GM10266 (cell line): ENCODE data around the gene BTBD9.

Experiments used
- DNase-seq: peaks from one replicate; pipeline ENCODE4 v3.0.0; 2012; ENCODE audit errors: extremely low spot score
- TF ChIP-seq, protein P1 (sequence below): IDR thresholded peaks from 2 replicates; pipeline ENCODE4 v1.5.1; 2012; ENCODE audit warnings: mild to moderate bottlenecking, low read depth; ENCODE audit not compliant: control insufficient read depth, insufficient read depth; ENCODE audit errors: missing control alignments

Gene BTBD9

DNA sequence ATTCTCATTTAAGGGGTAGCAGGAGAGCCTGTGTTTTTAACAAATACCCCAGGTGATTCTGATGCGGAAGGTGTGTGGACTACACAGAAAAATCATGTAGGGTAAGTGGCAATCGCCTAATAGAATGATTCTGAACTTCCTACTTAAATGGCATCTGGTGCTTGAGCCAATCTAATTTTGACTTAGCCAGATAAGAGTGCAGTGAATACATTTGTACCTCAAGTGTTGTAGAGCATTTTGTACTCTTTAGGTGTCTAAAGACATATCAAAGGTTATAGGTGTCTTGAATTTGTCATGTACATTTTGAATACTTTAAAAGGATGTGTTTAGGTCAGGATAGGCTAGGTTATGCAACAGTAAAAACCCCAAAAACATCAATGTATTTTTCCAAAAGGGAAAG lies 10.0 kb upstream of the BTBD9 start:
- DNase-seq = no peak
- TF ChIP-seq, protein P1, sequence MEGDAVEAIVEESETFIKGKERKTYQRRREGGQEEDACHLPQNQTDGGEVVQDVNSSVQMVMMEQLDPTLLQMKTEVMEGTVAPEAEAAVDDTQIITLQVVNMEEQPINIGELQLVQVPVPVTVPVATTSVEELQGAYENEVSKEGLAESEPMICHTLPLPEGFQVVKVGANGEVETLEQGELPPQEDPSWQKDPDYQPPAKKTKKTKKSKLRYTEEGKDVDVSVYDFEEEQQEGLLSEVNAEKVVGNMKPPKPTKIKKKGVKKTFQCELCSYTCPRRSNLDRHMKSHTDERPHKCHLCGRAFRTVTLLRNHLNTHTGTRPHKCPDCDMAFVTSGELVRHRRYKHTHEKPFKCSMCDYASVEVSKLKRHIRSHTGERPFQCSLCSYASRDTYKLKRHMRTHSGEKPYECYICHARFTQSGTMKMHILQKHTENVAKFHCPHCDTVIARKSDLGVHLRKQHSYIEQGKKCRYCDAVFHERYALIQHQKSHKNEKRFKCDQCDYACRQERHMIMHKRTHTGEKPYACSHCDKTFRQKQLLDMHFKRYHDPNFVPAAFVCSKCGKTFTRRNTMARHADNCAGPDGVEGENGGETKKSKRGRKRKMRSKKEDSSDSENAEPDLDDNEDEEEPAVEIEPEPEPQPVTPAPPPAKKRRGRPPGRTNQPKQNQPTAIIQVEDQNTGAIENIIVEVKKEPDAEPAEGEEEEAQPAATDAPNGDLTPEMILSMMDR = no peak

GRCh38 chr6:38648629-38649028 lies 8.9 kb upstream of the BTBD9 start:
- no peak for DNase-seq
- TF ChIP-seq, protein P1 = no peak

DNA sequence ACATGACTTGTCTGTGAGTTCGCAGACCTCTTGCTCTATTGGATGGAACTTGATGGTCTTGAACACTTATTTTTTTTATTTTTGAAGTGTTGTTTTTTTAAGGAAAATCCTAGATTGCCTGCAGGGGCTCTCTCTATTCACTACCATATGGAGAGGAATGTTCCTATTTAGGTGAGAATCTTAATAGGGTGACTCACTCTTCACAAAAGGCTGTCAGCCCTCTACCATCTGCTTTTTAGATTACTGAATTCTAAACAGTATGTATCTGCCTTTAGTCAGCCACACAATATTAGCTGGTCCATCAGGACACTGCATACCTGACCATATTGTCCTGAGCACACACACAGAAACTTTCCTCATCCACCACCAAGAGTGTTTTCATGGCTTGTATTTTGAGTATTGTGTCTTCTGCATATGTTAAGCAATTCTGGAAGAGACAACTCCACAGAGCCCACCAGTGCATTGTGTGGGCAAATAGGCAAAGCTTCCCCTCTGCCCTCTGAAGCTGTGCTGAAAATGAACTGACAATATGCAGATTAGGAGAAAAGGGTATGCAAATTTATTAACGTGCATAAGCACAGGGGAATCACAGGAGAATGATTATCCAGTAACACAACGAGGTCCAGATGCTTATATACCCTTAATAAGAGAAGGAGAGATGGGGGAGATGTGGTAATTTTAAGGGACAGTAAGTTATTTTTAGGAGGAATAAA lies 6.6 kb upstream of the BTBD9 start:
- TF ChIP-seq, protein P1 = no peak
- DNase-seq = no peak

DNA sequence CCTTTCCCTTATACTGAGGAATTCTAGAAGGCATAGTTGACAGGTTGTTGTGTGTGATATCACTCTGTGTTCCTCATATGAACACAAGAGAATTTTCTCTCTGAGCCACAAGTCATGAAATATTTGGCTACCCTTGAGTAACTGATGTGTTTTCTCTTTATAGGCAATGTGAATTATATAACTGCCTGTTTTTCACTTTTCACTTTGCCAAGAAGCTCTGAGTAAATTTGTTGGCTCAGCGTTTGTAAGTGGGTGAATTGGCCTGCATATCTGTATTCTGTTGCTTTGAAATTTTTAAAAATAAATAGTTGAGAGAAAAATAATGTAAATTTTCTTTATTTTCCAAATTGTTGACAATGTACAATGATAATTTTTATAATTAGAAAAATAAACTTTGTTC lies 5.2 kb upstream of the BTBD9 start:
- TF ChIP-seq, protein P1 = no peak
- DNase-seq = no peak

- TF ChIP-seq, protein P1 = no peak
- no peak for DNase-seq
Observed at GRCh38 chr6:38640216-38640909, 634 bp upstream of the BTBD9 start.

GRCh38 chr6:38638941-38639497 lies 710 bp downstream of the BTBD9 start:
- peak; percentile 54 for DNase-seq
- TF ChIP-seq, protein P1 = no peak

- DNase-seq = no peak
- TF ChIP-seq, protein P1 = no peak
Observed at GRCh38 chr6:38637756-38638155, 2.0 kb downstream of the BTBD9 start.
